HEK293 (cell line): ENCODE results near the gene TECPR2.

ENCODE experiments used
- CTCF ChIA-PET: fragments of 350-600 bp; formaldehyde crosslinking; extraction: SDS; loops from one replicate; lab custom pipeline; 2021; ENCODE audit warnings: antibody characterized with exemption; lab: Yijun Ruan, JAX
- POLR2A ChIA-PET: fragments of 300-600 bp; formaldehyde crosslinking; extraction: SDS; loops from one replicate; lab custom pipeline; 2020; ENCODE audit warnings: antibody characterized with exemption, inconsistent platforms; lab: Yijun Ruan, JAX
- H3K27ac ChIP-seq: fragments of 200-500 bp; sonication (Bioruptor generic); 2 replicates; pipeline ENCODE4 v1.5.1; 2014; ENCODE audit warnings: low read depth, low read length, control low read depth, inconsistent platforms; ENCODE audit errors: extremely low read depth
- H3K36me3 ChIP-seq, 2 experiments: fragments of 200-500 bp in 1 of 2; sonication (Bioruptor generic) in 1 of 2; 1 replicate in 1 of 2; 2 replicates in 1 of 2; pipeline ENCODE4 v1.5.1; 2014 to 2017; ENCODE audit warnings: inconsistent platforms in 2 of 2, low read length in 2 of 2; ENCODE audit not compliant: control insufficient read depth in 2 of 2, insufficient read depth in 1 of 2
- H3K4me1 ChIP-seq: fragments of 200-500 bp; sonication (Bioruptor generic); 2 replicates; pipeline ENCODE4 v1.5.1; 2014; ENCODE audit warnings: mild to moderate bottlenecking, low read length, inconsistent platforms; ENCODE audit not compliant: control insufficient read depth, insufficient read depth
- H3K4me3 ChIP-seq: 2 replicates; pipeline ENCODE4 v1.5.1; 2011; ENCODE audit warnings: low read depth, mild to moderate bottlenecking, control low read depth, low read length, moderate library complexity
- H3K9me3 ChIP-seq: fragments of 200-500 bp; sonication (Bioruptor generic); 2 replicates; pipeline ENCODE4 v1.5.1; 2014; ENCODE audit warnings: low read depth, low read length, inconsistent platforms; ENCODE audit not compliant: control insufficient read depth, insufficient read depth
- HIC1 ChIP-seq: fragments of 450-650 bp; formaldehyde crosslinking; IDR thresholded peaks from 2 replicates; pipeline ENCODE4 v1.5.1; 2016; ENCODE audit warnings: missing biosample characterization, missing genetic modification characterization
- HOXD13 ChIP-seq: sonication (generic); formaldehyde crosslinking; IDR thresholded peaks from 2 replicates; pipeline ENCODE4 v1.8.0; 2022; ENCODE audit warnings: missing genetic modification reagents, borderline replicate concordance
- ZBTB21 ChIP-seq: fragments of 450-650 bp; formaldehyde crosslinking; IDR thresholded peaks from 2 replicates; pipeline ENCODE4 v1.5.1; 2017; ENCODE audit warnings: missing biosample characterization, missing genetic modification characterization
- ZNF2 ChIP-seq: fragments of 450-650 bp; formaldehyde crosslinking; IDR thresholded peaks from 2 replicates; pipeline ENCODE4 v1.5.1; 2016; ENCODE audit warnings: missing biosample characterization, missing genetic modification characterization
- ZNF211 ChIP-seq: fragments of 450-650 bp; formaldehyde crosslinking; IDR thresholded peaks from 2 replicates; pipeline ENCODE4 v1.5.1; 2016; ENCODE audit warnings: low read depth, missing biosample characterization, missing genetic modification characterization
- ZNF350 ChIP-seq: fragments of 450-650 bp; formaldehyde crosslinking; IDR thresholded peaks from 2 replicates; pipeline ENCODE4 v1.5.0; 2017; ENCODE audit warnings: missing biosample characterization, mild to moderate bottlenecking, missing genetic modification characterization
- ZNF362 ChIP-seq: fragments of 450-650 bp; formaldehyde crosslinking; IDR thresholded peaks from 2 replicates; pipeline ENCODE4 v1.5.1; 2016; ENCODE audit warnings: missing biosample characterization, missing genetic modification characterization
- ZNF404 ChIP-seq: fragments of 450-650 bp; formaldehyde crosslinking; IDR thresholded peaks from 2 replicates; pipeline ENCODE4 v1.5.1; 2017; ENCODE audit warnings: missing biosample characterization, missing genetic modification characterization
- ZNF513 ChIP-seq: fragments of 450-650 bp; IDR thresholded peaks from 2 replicates; pipeline ENCODE4 v1.5.1; 2018; ENCODE audit warnings: missing biosample characterization, missing genetic modification characterization
- ZNF623 ChIP-seq: fragments of 450-650 bp; formaldehyde crosslinking; IDR thresholded peaks from 2 replicates; pipeline ENCODE4 v1.5.1; 2016; ENCODE audit warnings: missing biosample characterization, missing genetic modification characterization
- ZNF658 ChIP-seq: fragments of 450-650 bp; formaldehyde crosslinking; IDR thresholded peaks from 2 replicates; pipeline ENCODE4; 2016; ENCODE audit warnings: missing biosample characterization, missing genetic modification characterization
- ZSCAN18 ChIP-seq: fragments of 450-650 bp; formaldehyde crosslinking; IDR thresholded peaks from 2 replicates; pipeline ENCODE4 v1.5.1; 2016; ENCODE audit warnings: missing biosample characterization, missing genetic modification characterization

Gene TECPR2

GRCh38 chr14:102374264-102374663 is 11.5 kb downstream of the TECPR2 start:
- ChIA-PET POLR2A (no interaction called here), CTCF (interaction anchor here (0.7 kb wide), 2 partner anchors 298 to 304 kb away, joined by 4 to 5 read pairs; no protein-coding TSS in a partner anchor)
- H3K36me3 ChIP-seq = peaks cover 0 to 21% of the 10 kb centered on the region in 2 experiments; a peak in 2 of 3 replicates
- no peak overlapping the region for H3K4me3 ChIP-seq
- TF ChIP-seq ZNF2 (no peak), ZNF513 (no peak), ZSCAN18 (no peak), HOXD13 (CRISPR knock-in tag) (no peak), ZNF404 (tag by site-specific recombination) (no peak), ZBTB21 (tag by site-specific recombination) (no peak)
- H3K27ac ChIP-seq = no peak overlapping the region
- no peaks in the 10 kb centered on the region for H3K9me3 ChIP-seq
- no peaks in the 10 kb centered on the region for H3K4me1 ChIP-seq

GRCh38 chr14:102375119-102375518 is 12.4 kb downstream of the TECPR2 start:
- H3K27ac ChIP-seq = no peak overlapping the region
- TF ChIP-seq ZNF362 (tag by site-specific recombination) (no peak), ZNF623 (tag by site-specific recombination) (0 out of 2 replicates have a peak, but pooled peaks have one; percentile 44), ZNF211 (tag by site-specific recombination) (no peak), ZNF658 (tag by site-specific recombination) (no peak)
- TF ChIP-seq, all 188 proteins: peak for 1
- H3K9me3 ChIP-seq = no peaks in the 10 kb centered on the region
- CTCF ChIA-PET = no interaction called here
- peaks cover 0 to 25% of the 10 kb centered on the region in 2 experiments; a peak in 2 of 3 replicates for H3K36me3 ChIP-seq
- no peaks in the 10 kb centered on the region for H3K4me1 ChIP-seq
- POLR2A ChIA-PET = no interaction called here
- H3K4me3 ChIP-seq = no peak overlapping the region

GRCh38 chr14:102377696-102378095 is 15.0 kb downstream of the TECPR2 start:
- CTCF ChIA-PET = interaction anchor here (0.7 kb wide), 1 partner anchor 148 kb away, joined by 4 read pairs; no protein-coding TSS in a partner anchor
- peaks cover 0 to 31% of the 10 kb centered on the region in 2 experiments; a peak in 2 of 3 replicates for H3K36me3 ChIP-seq
- no peak overlapping the region for H3K27ac ChIP-seq
- no peak for TF ChIP-seq HIC1 (tag by site-specific recombination)
- TF ChIP-seq ZNF350 (tag by site-specific recombination) = 0 out of 2 replicates have a peak, but pooled peaks have one; percentile 40
- H3K9me3 ChIP-seq = no peaks in the 10 kb centered on the region
- no peak overlapping the region for H3K4me3 ChIP-seq
- no peaks in the 10 kb centered on the region for H3K4me1 ChIP-seq
- POLR2A ChIA-PET = no interaction called here
